ENCODE data around the gene DAND5. TPM values are rescaled to one million over a fixed set of nuclear protein-coding genes. Genes with fewer than 3 reads are reported as not detected.
A peak's percentile ranks its signal among the peaks of the same experiment; 100 is the strongest.

The DAND5 gene
- total and polyA plus RNA-seq, 9 of the 15 experiments (the other 6 are each of a cell fraction or from before 2014, with no cell fraction given) = 0.22 to 0.83 (median 0.60) TPM

DNA sequence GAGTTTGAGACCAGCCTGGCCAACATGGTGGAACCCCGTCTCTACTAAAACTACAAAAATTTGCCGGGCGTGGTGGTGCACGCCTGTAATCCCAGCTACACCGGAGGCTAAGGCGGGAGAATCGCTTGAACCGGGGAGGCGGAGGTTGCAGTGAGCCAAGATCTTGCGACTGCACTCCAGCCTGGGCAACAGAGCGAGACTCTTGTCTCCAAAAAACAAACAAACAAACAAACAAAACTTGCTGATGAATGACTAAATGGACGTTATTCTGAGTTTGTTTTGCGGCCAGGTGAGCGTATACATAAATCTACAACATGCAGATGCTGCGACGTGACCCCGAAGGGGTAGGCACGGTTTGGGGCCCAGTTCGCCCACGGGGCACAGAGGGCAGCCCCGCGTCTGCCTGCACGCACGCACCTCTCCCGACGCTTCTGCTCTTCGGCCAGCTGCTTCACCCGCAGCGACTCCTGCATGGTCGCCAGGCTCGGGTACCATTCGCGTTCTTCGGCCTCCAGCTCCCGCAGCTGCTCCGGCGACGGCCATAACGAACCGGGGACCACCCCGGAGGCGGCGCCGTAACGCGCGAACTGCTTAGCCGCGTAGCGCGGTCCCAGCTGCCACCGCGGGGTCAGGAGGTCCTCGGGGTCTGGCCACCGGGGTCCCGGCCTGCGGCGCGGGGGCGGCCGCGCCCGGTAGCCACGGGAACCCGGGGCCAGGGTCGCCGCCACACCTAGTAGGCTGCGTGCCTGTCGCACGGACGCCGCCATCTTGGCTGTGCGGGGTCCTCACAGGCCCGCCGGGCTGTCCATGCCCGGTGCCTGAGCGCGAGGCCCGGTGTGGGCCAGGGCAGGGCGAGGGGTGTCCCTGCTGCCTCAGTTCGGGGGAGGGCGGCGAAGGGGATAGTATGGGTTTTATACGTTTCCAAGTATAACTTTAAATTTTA lies 12.7 kb upstream of the DAND5 start, which contains the start of gene GADD45GIP1 (continued):
- TF ChIP-seq CHD4 (IDR thresholded peaks at IDR 0.05; ENCODE audit: insufficient read depth, insufficient replicate concordance, low read depth, low read length, poor library complexity, severe bottlenecking) (no peak), ZNF57 (CRISPR knock-in tag; IDR thresholded peaks at IDR 0.05) (no peak), EP400 (IDR thresholded peaks at IDR 0.05) (no peak; the same call in 1 of the 2 replicates), GATAD2A (IDR thresholded peaks at IDR 0.05) (peak; percentile 59; the same call in 1 of the 2 replicates), SMAD1 (IDR thresholded peaks at IDR 0.05; ENCODE audit: low read depth, low read length, partially characterized antibody) (no peak), MYC (IDR thresholded peaks at IDR 0.05; ENCODE audit: low read depth, low read length) (peak; percentile 75), MYC (CRISPR knock-in tag; IDR thresholded peaks at IDR 0.05; ENCODE audit: borderline replicate concordance, low read depth) (0 out of 2 replicates have a peak, but pooled peaks have one; percentile 50), YBX1 (IDR thresholded peaks at IDR 0.05) (no peak), DIDO1 (tag; IDR thresholded peaks at IDR 0.05; ENCODE audit: low read depth) (0 out of 2 replicates have a peak, but pooled peaks have one; percentile 31), NFRKB (IDR thresholded peaks at IDR 0.05; ENCODE audit: low read depth) (no peak), HNRNPUL1 (IDR thresholded peaks at IDR 0.05; ENCODE audit: low read length) (no peak)
- TF ChIP-seq, protein P1, sequence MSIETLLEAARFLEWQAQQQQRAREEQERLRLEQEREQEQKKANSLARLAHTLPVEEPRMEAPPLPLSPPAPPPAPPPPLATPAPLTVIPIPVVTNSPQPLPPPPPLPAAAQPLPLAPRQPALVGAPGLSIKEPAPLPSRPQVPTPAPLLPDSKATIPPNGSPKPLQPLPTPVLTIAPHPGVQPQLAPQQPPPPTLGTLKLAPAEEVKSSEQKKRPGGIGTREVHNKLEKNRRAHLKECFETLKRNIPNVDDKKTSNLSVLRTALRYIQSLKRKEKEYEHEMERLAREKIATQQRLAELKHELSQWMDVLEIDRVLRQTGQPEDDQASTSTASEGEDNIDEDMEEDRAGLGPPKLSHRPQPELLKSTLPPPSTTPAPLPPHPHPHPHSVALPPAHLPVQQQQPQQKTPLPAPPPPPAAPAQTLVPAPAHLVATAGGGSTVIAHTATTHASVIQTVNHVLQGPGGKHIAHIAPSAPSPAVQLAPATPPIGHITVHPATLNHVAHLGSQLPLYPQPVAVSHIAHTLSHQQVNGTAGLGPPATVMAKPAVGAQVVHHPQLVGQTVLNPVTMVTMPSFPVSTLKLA (conservative IDR thresholded peaks at IDR 0.05) = peak; percentile 28 to 83; a peak in 2 of 4 replicates
- TF ChIP-seq, protein P2, sequence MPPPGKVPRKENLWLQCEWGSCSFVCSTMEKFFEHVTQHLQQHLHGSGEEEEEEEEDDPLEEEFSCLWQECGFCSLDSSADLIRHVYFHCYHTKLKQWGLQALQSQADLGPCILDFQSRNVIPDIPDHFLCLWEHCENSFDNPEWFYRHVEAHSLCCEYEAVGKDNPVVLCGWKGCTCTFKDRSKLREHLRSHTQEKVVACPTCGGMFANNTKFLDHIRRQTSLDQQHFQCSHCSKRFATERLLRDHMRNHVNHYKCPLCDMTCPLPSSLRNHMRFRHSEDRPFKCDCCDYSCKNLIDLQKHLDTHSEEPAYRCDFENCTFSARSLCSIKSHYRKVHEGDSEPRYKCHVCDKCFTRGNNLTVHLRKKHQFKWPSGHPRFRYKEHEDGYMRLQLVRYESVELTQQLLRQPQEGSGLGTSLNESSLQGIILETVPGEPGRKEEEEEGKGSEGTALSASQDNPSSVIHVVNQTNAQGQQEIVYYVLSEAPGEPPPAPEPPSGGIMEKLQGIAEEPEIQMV (tag; conservative IDR thresholded peaks at IDR 0.05; ENCODE audit: low read depth) = no peak
- TF ChIP-seq, protein P3, sequence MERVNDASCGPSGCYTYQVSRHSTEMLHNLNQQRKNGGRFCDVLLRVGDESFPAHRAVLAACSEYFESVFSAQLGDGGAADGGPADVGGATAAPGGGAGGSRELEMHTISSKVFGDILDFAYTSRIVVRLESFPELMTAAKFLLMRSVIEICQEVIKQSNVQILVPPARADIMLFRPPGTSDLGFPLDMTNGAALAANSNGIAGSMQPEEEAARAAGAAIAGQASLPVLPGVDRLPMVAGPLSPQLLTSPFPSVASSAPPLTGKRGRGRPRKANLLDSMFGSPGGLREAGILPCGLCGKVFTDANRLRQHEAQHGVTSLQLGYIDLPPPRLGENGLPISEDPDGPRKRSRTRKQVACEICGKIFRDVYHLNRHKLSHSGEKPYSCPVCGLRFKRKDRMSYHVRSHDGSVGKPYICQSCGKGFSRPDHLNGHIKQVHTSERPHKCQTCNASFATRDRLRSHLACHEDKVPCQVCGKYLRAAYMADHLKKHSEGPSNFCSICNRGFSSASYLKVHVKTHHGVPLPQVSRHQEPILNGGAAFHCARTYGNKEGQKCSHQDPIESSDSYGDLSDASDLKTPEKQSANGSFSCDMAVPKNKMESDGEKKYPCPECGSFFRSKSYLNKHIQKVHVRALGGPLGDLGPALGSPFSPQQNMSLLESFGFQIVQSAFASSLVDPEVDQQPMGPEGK (CRISPR knock-in tag; IDR thresholded peaks at IDR 0.05; ENCODE audit: borderline replicate concordance) = no peak
- TF ChIP-seq, protein P4, sequence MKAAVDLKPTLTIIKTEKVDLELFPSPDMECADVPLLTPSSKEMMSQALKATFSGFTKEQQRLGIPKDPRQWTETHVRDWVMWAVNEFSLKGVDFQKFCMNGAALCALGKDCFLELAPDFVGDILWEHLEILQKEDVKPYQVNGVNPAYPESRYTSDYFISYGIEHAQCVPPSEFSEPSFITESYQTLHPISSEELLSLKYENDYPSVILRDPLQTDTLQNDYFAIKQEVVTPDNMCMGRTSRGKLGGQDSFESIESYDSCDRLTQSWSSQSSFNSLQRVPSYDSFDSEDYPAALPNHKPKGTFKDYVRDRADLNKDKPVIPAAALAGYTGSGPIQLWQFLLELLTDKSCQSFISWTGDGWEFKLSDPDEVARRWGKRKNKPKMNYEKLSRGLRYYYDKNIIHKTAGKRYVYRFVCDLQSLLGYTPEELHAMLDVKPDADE (conservative IDR thresholded peaks at IDR 0.05; ENCODE audit: control insufficient read depth, low read depth, low read length) = peak; percentile 84; the same call in 1 of the 2 replicates
- TF ChIP-seq, protein P5, sequence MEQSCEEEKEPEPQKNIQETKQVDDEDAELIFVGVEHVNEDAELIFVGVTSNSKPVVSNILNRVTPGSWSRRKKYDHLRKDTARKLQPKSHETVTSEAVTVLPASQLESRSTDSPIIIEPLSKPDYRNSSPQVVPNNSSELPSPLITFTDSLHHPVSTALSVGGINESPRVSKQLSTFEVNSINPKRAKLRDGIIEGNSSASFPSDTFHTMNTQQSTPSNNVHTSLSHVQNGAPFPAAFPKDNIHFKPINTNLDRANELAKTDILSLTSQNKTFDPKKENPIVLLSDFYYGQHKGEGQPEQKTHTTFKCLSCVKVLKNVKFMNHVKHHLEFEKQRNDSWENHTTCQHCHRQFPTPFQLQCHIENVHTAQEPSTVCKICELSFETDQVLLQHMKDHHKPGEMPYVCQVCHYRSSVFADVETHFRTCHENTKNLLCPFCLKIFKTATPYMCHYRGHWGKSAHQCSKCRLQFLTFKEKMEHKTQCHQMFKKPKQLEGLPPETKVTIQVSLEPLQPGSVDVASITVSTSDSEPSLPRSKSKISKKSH (CRISPR knock-in tag; IDR thresholded peaks at IDR 0.05) = no peak

Measured in K562 (cell line).